GM18502 (cell line): ENCODE measurements around the gene CCDC12.

ENCODE experiments used
- ATAC-seq: cut with Tn5 transposase; IDR thresholded peaks from one replicate; pipeline ENCODE4 v1.9.1; 2021; ENCODE audit warnings: mild to moderate bottlenecking; ENCODE audit not compliant: unreplicated experiment, poor library complexity

CCDC12 gene

DNA sequence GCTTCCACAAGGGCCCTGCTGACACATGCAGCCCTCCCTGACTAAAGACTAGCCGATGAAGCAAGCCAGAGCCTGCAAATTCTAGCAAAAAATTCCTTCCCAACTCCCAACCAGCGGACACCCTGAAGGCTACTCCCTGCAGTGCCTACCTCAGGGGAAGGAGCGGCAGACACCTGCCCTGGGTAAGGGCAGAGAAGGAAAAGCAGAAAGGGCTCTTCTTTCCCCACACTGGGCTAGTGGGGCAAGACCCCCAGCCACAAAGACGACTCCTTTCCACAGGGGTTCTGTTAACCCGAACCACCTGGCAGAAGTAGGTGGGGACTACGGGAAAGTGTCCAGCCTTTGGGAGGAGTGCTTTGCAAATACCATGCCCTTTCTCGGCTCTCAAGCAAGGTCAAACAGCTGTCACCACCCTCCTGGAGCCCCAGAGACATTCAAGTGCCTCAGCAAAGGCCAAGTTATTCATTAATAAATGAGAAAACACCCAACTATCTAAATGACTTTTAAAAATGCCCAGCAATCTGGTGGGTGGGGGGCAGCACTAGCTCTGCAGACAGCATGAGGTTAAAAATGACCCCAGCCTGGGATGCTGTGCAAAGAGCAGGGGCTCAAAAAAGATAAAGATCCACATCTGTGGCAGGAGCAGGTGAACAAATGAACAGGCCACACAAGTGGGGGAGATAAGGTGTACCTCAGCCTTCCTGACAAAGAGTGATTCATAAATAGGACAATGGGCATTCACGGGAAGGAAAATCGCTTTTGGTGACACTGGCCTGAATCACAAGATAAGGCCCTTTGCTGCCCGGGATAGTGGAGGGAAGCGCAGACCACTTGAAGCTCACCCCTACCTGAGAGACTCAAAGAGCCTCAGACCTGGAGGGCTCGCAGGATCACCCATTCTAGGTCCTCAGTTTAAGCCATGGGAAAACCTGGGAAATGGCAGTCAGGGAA lies 33.0 kb downstream of the CCDC12 start:
- ATAC-seq: no peak

DNA sequence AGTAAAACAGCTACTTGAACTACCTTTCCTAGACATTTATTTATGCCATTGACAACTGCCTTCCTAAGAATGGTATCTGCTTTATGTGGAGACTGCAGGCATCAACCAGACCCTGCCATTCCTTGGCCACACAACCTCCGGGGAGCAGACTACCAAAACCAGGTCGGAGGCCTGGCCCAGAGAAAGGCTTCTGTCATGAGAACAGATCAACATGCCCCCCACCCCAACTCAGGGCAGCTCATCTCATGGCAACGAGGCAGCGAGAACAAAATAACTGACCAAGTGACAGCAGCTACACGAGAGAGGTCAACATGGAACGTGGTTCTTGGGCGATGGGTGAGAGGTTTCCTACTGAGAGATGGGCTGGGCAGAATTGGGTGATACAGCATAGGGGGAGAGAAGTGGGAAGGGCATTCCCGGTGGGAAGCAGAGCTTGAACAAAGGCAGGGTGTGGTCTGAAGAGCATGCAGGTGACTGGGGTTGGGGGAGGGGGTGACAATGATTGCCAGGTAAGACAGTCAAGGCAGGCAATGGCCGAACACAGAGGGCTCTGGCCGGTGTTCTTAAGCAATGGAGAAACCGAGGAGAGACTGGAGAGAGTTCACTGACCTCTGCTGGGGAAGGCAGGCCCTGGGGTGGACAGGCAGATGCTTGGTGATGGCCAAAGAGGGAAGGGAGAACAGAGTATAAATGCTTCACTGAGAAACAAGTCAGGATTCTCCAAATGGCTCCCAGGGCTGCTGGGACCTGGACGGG lies 33.9 kb downstream of the CCDC12 start:
- no peak for ATAC-seq

GRCh38 chr3:46942076-46942475 lies 34.5 kb downstream of the CCDC12 start:
- ATAC-seq: no peak

DNA sequence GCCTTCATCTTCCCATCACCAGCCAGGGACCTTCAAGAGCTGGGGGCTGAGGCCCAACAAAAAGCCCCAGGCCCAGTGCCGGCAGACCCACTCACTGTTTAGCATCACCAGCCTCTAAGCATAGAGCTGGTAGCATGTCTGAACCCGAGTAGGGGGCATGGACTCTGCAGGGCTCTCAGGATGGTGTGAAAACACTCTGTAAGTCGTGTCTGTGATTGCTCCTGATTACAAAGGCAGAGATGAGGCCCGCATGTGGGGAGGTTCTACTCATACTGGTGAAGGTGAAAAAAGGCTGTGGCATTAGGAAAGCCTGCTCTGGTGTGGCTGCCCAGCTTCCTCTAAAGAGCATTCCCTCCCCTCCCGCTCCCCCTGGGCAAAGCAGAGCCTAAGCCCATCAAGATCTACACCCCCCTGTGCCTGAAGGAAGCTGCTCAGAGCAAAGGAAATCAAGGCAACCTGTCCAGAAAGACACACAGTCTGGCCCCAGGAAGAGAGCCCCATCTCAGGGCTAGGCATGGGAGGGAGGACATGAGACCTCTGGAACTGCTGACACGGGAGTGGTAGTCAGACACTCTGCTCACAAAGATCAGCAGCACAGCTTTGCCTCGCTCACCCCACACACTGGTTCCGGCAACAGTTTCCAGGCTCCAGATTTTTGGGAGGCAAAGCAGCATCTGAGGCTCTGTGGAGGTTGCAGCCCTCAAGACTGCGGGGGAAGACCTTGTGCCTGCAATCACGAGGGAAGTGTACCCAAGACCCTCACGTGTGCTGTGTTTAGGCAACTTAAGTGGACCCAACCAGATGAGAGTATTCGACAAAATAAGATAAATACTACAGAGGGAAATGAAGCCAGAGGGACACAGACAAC lies 36.7 kb downstream of the CCDC12 start:
- ATAC-seq: no peak

DNA sequence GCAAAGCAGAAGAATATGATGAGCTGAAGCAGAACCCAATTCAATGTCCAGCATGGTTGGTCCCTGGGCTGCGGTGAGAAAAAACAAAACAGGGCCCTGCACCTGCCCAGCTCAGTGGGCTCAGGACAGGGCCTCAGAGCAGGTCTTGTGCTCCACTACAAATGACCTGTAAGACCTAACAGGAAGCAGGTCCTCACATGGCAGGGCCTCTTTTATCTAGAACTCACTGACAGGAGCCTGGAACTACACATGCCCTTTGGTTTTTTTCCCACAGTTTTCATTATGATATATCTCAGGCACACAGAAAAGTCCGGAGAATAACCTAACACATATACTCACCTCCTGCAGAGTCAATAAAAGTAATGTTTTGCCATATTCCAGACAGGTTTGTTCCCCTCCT lies 38.4 kb downstream of the CCDC12 start:
- ATAC-seq: no peak

DNA sequence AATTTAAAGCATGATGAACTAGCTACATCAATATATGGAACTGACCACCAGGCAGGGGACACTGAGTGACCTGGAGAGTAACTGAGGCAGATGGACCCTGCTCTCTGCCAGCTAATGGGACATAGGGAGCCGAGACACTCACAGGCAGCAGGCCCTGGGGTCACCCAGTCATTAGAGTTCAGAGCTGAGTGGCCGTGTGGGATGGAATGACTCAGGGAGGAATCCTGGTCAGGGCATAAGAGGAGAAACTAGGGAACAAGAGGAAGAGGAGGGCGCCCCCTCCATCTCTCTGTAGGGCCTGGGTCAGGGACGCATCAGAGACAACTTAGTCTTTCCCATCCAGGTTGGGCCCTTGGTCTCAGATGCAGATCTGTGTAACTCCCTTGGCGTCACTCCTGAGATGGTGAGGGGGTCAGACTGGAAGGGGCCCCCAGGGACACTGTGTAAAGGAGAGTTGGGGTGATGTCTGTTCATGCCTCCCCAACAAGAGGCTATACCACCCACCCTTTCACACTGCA lies 39.8 kb downstream of the CCDC12 start:
- no peak for ATAC-seq

GRCh38 chr3:46935989-46936558 lies 40.5 kb downstream of the CCDC12 start:
- no peak for ATAC-seq

- no peak for ATAC-seq
Observed at GRCh38 chr3:46935168-46935858, 41.2 kb downstream of the CCDC12 start.

DNA sequence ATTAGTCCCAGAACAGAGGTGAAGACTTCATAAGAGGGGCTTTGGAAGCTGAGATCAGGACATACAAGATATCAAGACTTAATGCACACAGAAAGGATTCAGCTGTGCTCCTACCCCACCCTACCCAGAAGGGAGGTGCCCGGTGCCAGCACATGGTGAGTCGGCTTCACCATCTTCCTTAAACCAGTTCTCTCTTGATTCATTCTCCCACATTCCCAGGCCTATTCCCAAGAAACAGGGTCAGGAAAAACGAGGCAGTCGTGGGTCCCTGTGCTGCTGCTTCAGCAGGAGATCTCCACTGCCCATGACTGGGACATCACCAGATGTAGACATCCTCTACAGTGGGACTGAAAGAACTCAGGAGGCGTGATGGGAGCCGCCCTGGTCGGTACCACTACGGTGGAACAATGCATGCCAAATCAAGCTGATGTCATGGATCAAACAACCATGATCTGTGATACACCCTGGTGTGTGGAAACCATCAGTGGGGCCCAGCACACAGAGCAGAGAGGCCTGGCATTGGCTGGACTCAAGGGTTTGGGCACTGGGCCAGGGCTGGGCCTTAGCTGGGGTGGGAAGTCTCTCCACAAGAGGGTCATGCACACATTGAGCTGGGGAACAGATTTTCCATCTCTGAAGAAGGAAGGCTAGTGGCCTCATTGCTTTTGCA lies 41.9 kb downstream of the CCDC12 start:
- ATAC-seq: no peak

DNA sequence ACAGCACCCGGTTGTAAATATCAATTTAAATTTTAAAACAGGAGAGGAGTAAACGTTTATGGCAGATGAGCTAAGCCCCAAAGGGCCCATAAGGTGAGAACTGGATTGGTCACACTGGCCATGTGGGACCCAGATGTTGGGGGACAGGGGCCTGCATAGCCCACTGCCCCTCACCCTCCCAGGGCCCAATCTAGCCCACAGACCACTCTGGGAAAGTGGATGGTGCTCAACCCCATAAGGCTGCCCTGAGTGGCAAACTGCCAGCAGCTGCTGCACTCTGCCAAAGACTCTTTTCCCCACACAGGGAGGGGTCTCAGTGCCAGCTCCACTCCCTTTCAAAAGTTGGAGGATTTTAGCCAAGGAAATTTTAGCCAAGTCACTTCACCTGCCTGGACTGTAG lies 42.5 kb downstream of the CCDC12 start:
- ATAC-seq: no peak

- no peak for ATAC-seq
Observed at GRCh38 chr3:46933261-46933660, 43.3 kb downstream of the CCDC12 start.

DNA sequence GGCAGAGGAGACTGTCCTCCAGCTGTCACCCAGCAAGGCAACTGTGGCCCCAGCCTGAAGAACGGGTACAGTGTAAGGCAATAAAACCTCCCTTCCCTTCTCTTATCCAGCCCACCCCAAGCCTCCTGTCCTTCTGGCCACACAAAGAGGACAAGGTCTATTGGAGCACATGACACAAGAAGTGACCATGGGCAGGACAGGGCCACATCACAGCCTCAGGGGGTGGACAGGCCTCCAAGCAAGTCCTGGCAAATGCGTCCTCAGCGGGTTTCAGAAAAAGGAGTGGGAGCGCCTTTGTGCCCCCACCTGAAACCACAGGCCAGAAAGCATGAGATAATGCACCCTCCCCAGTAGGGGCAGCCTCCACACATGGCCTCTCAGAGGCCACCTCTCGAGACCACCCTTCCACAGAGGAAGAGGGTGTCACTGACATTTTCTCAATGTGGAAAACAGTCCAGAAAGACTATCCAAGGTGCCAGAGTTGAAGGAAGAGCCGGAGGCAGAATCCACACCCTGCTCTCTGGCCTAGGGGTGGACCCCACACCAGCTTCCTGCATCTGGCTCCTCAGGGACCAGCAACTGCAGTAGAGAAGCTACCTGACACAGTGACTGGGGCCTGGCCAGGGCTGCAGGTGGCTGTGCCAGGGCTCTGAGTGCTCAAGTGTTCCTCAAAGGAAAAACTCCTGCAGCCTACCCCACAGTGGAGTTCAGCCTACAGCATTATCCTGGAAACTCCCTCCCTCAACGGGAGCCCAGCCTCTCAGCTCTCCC lies 43.9 kb downstream of the CCDC12 start:
- no peak for ATAC-seq

- no peak for ATAC-seq
Observed at GRCh38 chr3:46931631-46932331, 44.8 kb downstream of the CCDC12 start.

GRCh38 chr3:46930945-46931403 lies 45.6 kb downstream of the CCDC12 start:
- ATAC-seq: no peak

- no peak for ATAC-seq
Observed at GRCh38 chr3:46930166-46930944, 46.2 kb downstream of the CCDC12 start.

- no peak for ATAC-seq
Observed at GRCh38 chr3:46929324-46929723, 47.2 kb downstream of the CCDC12 start.

GRCh38 chr3:46928282-46928681 lies 48.3 kb downstream of the CCDC12 start:
- ATAC-seq: no peak
